GM18909 (cell line): Measurements from ENCODE around the gene PLD4.

Experiments used
- ATAC-seq: cut with Tn5 transposase; IDR thresholded peaks from one replicate; pipeline ENCODE4 v1.9.1; 2021; ENCODE audit warnings: mild to moderate bottlenecking; ENCODE audit not compliant: unreplicated experiment, poor library complexity

The PLD4 gene

GRCh38 chr14:104970231-104971068 is 45.8 kb downstream of the PLD4 start:
- ATAC-seq = no peak

- ATAC-seq = no peak
These were observed 47.0 kb downstream of the PLD4 start for GRCh38 chr14:104971447-104972240.

- ATAC-seq = no peak
These were observed 47.8 kb downstream of the PLD4 start for GRCh38 chr14:104972301-104973134.

- no peak for ATAC-seq
These were observed 48.4 kb downstream of the PLD4 start for GRCh38 chr14:104973135-104973384.

GRCh38 chr14:104973385-104974145 is 48.9 kb downstream of the PLD4 start:
- ATAC-seq = no peak

GRCh38 chr14:104974146-104974541 is 49.5 kb downstream of the PLD4 start:
- no peak for ATAC-seq

- no peak for ATAC-seq
These were observed 50.1 kb downstream of the PLD4 start for GRCh38 chr14:104974665-104975390.

- peak; percentile 4 for ATAC-seq
These were observed 51.0 kb downstream of the PLD4 start for GRCh38 chr14:104975481-104976197.

GRCh38 chr14:104976198-104977007 is 51.7 kb downstream of the PLD4 start:
- ATAC-seq = peak; percentile 49

- no peak for ATAC-seq
These were observed 52.5 kb downstream of the PLD4 start for GRCh38 chr14:104977008-104977680.

- ATAC-seq = no peak
These were observed 53.3 kb downstream of the PLD4 start, which contains the start of gene AHNAK2 for GRCh38 chr14:104977681-104978653. Gene AHNAK2, minus strand, starts transcription at chr14:104978374. Its CDS starts 137 bp downstream, at chr14:104978237.

GRCh38 chr14:104978746-104979691 is 54.3 kb downstream of the PLD4 start:
- no peak for ATAC-seq

- ATAC-seq = no peak
These were observed 55.3 kb downstream of the PLD4 start for GRCh38 chr14:104979758-104980610.
